DND-41 (cell line): ENCODE measurements around the gene HPCA.

ENCODE experiments used
- ATAC-seq: fragments of 200-7000 bp; cut with Tn5 transposase; 3 replicates; pipeline ENCODE4 v1.9.1; 2021; ENCODE audit warnings: low read depth; ENCODE audit not compliant: insufficient read depth
- DNase-seq: peaks from one replicate; pipeline ENCODE4 v3.0.0-alpha.2; 2020
- H2AFZ ChIP-seq: 2 replicates; pipeline ENCODE4 v1.6.0; 2012; ENCODE audit warnings: low read depth, low read length
- H3K27ac ChIP-seq: 2 replicates; pipeline ENCODE4 v1.5.1; 2012; ENCODE audit warnings: low read length, inconsistent platforms
- H3K27me3 ChIP-seq: fragments of 200-600 bp; sonication (generic); 2 replicates; pipeline ENCODE4 v1.6.0; 2012; ENCODE audit warnings: low read length, mild to moderate bottlenecking, inconsistent platforms; ENCODE audit not compliant: insufficient read depth, poor library complexity
- H3K36me3 ChIP-seq: 2 replicates; pipeline ENCODE4 v1.5.1; 2012; ENCODE audit warnings: low read length, inconsistent platforms; ENCODE audit not compliant: insufficient read depth
- H3K4me1 ChIP-seq: 2 replicates; pipeline ENCODE4 v1.5.1; 2012; ENCODE audit warnings: mild to moderate bottlenecking, low read length; ENCODE audit not compliant: insufficient read depth
- H3K4me2 ChIP-seq: 2 replicates; pipeline ENCODE4 v1.6.0; 2012; ENCODE audit warnings: mild to moderate bottlenecking, moderate library complexity, low read length, inconsistent platforms; ENCODE audit not compliant: insufficient read depth
- H3K4me3 ChIP-seq, 2 experiments: fragments of 200-600 bp in 1 of 2; shearing (Covaris generic) in 1 of 2; 2 replicates each; pipeline ENCODE4 v1.5.1; 2012 to 2016; ENCODE audit warnings: inconsistent platforms in 2 of 2, low read length in 2 of 2, mild to moderate bottlenecking in 2 of 2, low read depth in 1 of 2, moderate library complexity in 1 of 2
- H3K79me2 ChIP-seq: 2 replicates; pipeline ENCODE4 v1.6.0; 2012; ENCODE audit warnings: low read length, inconsistent platforms; ENCODE audit not compliant: insufficient read depth
- H3K9ac ChIP-seq: 2 replicates; pipeline ENCODE4 v1.6.0; 2012; ENCODE audit warnings: low read depth, mild to moderate bottlenecking, inconsistent platforms, low read length, moderate library complexity
- H3K9me3 ChIP-seq: 2 replicates; pipeline ENCODE4 v1.5.1; 2012; ENCODE audit warnings: low read length, moderate library complexity, mild to moderate bottlenecking, inconsistent platforms; ENCODE audit not compliant: insufficient read depth, severe bottlenecking
- H4K20me1 ChIP-seq: 2 replicates; pipeline ENCODE4 v1.6.0; 2012; ENCODE audit warnings: low read length; ENCODE audit not compliant: insufficient read depth
- EZH2 ChIP-seq: IDR thresholded peaks from 3 replicates; pipeline ENCODE4 v1.6.1; 2012; ENCODE audit warnings: borderline replicate concordance, low read depth, mild to moderate bottlenecking, moderate library complexity, low read length, inconsistent platforms; ENCODE audit not compliant: severe bottlenecking
- TF ChIP-seq, protein P1 (sequence below): IDR thresholded peaks from 2 replicates; pipeline ENCODE4 v1.5.1; 2012; ENCODE audit warnings: borderline replicate concordance, low read length, moderate library complexity, mild to moderate bottlenecking; ENCODE audit not compliant: poor library complexity, severe bottlenecking; ENCODE audit errors: extremely low read depth

HPCA gene

GRCh38 chr1:32893198-32894018 is 7.1 kb downstream of the HPCA start:
- H2AFZ ChIP-seq, result no peak overlapping the region
- no peaks in the 10 kb centered on the region for H3K36me3 ChIP-seq
- H3K9me3 ChIP-seq, result no peaks in the 10 kb centered on the region
- H4K20me1 ChIP-seq, result no peaks in the 10 kb centered on the region; the same call in none of the 2 replicates
- ATAC-seq, result no peak
- H3K27me3 ChIP-seq, result no peaks in the 10 kb centered on the region
- DNase-seq, result no peak
- H3K4me2 ChIP-seq, result no peak overlapping the region
- no peak overlapping the region for H3K9ac ChIP-seq
- no peaks in the 10 kb centered on the region for H3K79me2 ChIP-seq
- H3K4me3 ChIP-seq, result no peak overlapping the region
- no peaks in the 10 kb centered on the region for H3K4me1 ChIP-seq
- no peak overlapping the region for H3K27ac ChIP-seq
- TF ChIP-seq EZH2, result no peak
- TF ChIP-seq, protein P1, sequence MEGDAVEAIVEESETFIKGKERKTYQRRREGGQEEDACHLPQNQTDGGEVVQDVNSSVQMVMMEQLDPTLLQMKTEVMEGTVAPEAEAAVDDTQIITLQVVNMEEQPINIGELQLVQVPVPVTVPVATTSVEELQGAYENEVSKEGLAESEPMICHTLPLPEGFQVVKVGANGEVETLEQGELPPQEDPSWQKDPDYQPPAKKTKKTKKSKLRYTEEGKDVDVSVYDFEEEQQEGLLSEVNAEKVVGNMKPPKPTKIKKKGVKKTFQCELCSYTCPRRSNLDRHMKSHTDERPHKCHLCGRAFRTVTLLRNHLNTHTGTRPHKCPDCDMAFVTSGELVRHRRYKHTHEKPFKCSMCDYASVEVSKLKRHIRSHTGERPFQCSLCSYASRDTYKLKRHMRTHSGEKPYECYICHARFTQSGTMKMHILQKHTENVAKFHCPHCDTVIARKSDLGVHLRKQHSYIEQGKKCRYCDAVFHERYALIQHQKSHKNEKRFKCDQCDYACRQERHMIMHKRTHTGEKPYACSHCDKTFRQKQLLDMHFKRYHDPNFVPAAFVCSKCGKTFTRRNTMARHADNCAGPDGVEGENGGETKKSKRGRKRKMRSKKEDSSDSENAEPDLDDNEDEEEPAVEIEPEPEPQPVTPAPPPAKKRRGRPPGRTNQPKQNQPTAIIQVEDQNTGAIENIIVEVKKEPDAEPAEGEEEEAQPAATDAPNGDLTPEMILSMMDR, result no peak

- Histone ChIP-seq H3K27ac (no peak overlapping the region), H4K20me1 (no peaks in the 10 kb centered on the region; the same call in 1 of the 2 replicates), H3K79me2 (no peaks in the 10 kb centered on the region), H2AFZ (no peak overlapping the region), H3K4me3 (no peak overlapping the region), H3K4me2 (no peak overlapping the region), H3K27me3 (no peaks in the 10 kb centered on the region), H3K36me3 (no peaks in the 10 kb centered on the region), H3K9me3 (no peaks in the 10 kb centered on the region), H3K9ac (no peak overlapping the region), H3K4me1 (no peaks in the 10 kb centered on the region)
- TF ChIP-seq EZH2, result no peak
- TF ChIP-seq, protein P1, result no peak
- ATAC-seq (no peak), DNase-seq (no peak)
These were observed 7.8 kb downstream of the HPCA start for GRCh38 chr1:32894019-32894600.

DNA sequence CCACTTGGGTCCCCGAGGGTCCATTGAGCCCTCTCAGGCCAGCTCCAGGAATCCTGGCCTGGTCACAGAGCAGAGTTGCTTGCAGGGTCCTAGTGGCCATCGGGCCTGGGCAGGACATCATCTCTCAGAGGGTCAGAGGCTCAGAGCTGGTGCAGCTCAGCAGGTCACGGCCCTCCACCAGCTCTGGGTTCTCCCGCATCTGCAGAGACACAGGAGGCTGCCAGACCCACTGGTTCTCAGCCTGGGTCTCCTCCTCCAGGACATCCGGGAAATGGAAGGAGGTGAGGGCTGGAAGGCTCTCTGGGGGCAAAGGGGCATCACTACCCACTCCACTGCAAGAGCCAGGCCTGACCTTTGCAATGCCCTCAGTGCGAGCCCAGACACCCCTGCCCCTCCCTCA is 8.4 kb downstream of the HPCA start:
- H2AFZ ChIP-seq, result no peak overlapping the region
- no peaks in the 10 kb centered on the region for H3K4me1 ChIP-seq
- no peaks in the 10 kb centered on the region for H3K79me2 ChIP-seq
- H3K27me3 ChIP-seq, result no peaks in the 10 kb centered on the region
- no peaks in the 10 kb centered on the region; the same call in 1 of the 2 replicates for H4K20me1 ChIP-seq
- no peaks in the 10 kb centered on the region for H3K9me3 ChIP-seq
- H3K27ac ChIP-seq, result no peak overlapping the region
- TF ChIP-seq, protein P1, result no peak
- TF ChIP-seq EZH2, result no peak
- ATAC-seq (no peak), DNase-seq (no peak)
- H3K9ac ChIP-seq, result no peak overlapping the region
- H3K4me2 ChIP-seq, result no peak overlapping the region
- no peaks in the 10 kb centered on the region for H3K36me3 ChIP-seq
- H3K4me3 ChIP-seq, result no peak overlapping the region
